ENCODE measurements around the gene LYRM7.

Gene LYRM7

DNA sequence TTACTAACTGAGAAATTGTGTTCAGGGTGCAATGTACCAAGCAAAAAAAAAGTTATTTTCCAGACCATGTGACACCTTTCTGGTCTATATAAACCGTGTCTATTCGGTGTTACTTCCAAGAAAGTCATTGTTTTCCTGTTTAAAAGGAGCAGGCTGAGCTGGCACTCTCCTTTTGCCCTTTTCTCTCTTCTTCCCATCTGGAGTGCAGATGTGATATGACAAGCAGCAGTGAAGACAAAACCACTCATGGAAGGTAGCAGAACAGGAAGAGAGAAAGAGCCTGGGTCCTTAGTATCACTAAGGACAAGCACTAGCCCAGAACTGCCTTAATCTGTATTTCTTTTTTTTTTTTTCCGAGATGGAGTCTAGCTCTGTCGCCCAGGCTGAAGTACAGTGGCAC is 25.6 kb downstream of the LYRM7 start:
- Histone ChIP-seq H3K4me3 (ENCODE audit: low read depth, low read length) (no peak overlapping the region), H3K36me3 (ENCODE audit: control insufficient read depth in 2 of 2, insufficient read depth in 1 of 2, low read length in 2 of 2) (no peaks in the 10 kb centered on the region; a peak in 1 of 3 replicates), H3K4me1 (ENCODE audit: control insufficient read depth, insufficient read depth, low read length) (no peaks in the 10 kb centered on the region), H3K27ac (ENCODE audit: extremely low read depth, low read depth, low read length) (no peak overlapping the region), H3K9me3 (ENCODE audit: control insufficient read depth, insufficient read depth, low read depth, low read length) (no peaks in the 10 kb centered on the region)
- no peak for TF ChIP-seq ZNF514 (tag by site-specific recombination; IDR thresholded peaks at IDR 0.05)
- POLR2A ChIA-PET: no interaction called here
- CTCF ChIA-PET: interaction anchor here (0.6 kb wide), 1 partner anchor 216 kb away, joined by 4 read pairs; no protein-coding TSS in a partner anchor

DNA sequence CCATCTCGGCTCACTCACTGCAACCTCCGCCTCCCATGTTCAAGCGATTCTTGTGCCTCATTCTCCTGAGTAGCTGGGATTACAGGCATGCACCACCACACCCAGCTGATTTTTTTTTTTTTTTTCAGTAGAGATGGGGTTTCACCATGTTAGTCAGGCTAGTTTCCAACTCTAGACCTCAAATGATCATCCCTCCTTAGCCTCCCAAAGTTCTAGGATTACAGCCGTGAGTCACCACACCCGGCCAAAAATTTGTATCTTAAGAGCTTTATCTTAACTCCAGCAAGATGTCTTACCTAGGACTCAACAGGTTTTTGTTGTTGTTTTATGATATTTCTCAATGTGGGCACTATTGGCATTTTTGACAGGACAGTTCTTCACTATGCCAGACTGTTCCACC is 27.9 kb downstream of the LYRM7 start:
- Histone ChIP-seq H3K4me3 (ENCODE audit: low read depth, low read length) (no peak overlapping the region), H3K9me3 (ENCODE audit: control insufficient read depth, insufficient read depth, low read depth, low read length) (no peaks in the 10 kb centered on the region), H3K36me3 (ENCODE audit: control insufficient read depth in 2 of 2, insufficient read depth in 1 of 2, low read length in 2 of 2) (peaks cover 0 to 3% of the 10 kb centered on the region in 2 experiments; a peak in 1 of 3 replicates), H3K27ac (ENCODE audit: extremely low read depth, low read depth, low read length) (no peak overlapping the region), H3K4me1 (ENCODE audit: control insufficient read depth, insufficient read depth, low read length) (no peaks in the 10 kb centered on the region)
- TF ChIP-seq, protein P1, sequence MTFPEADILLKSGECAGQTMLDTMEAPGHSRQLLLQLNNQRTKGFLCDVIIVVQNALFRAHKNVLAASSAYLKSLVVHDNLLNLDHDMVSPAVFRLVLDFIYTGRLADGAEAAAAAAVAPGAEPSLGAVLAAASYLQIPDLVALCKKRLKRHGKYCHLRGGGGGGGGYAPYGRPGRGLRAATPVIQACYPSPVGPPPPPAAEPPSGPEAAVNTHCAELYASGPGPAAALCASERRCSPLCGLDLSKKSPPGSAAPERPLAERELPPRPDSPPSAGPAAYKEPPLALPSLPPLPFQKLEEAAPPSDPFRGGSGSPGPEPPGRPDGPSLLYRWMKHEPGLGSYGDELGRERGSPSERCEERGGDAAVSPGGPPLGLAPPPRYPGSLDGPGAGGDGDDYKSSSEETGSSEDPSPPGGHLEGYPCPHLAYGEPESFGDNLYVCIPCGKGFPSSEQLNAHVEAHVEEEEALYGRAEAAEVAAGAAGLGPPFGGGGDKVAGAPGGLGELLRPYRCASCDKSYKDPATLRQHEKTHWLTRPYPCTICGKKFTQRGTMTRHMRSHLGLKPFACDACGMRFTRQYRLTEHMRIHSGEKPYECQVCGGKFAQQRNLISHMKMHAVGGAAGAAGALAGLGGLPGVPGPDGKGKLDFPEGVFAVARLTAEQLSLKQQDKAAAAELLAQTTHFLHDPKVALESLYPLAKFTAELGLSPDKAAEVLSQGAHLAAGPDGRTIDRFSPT (tag by site-specific recombination; IDR thresholded peaks at IDR 0.05): peak; percentile 16; the same call in 1 of the 2 replicates
- TF ChIP-seq SCRT2 (tag by site-specific recombination; IDR thresholded peaks at IDR 0.05) (peak; percentile 56), YY1 (tag by site-specific recombination; IDR thresholded peaks at IDR 0.05) (no peak)
- TF ChIP-seq, protein P2, sequence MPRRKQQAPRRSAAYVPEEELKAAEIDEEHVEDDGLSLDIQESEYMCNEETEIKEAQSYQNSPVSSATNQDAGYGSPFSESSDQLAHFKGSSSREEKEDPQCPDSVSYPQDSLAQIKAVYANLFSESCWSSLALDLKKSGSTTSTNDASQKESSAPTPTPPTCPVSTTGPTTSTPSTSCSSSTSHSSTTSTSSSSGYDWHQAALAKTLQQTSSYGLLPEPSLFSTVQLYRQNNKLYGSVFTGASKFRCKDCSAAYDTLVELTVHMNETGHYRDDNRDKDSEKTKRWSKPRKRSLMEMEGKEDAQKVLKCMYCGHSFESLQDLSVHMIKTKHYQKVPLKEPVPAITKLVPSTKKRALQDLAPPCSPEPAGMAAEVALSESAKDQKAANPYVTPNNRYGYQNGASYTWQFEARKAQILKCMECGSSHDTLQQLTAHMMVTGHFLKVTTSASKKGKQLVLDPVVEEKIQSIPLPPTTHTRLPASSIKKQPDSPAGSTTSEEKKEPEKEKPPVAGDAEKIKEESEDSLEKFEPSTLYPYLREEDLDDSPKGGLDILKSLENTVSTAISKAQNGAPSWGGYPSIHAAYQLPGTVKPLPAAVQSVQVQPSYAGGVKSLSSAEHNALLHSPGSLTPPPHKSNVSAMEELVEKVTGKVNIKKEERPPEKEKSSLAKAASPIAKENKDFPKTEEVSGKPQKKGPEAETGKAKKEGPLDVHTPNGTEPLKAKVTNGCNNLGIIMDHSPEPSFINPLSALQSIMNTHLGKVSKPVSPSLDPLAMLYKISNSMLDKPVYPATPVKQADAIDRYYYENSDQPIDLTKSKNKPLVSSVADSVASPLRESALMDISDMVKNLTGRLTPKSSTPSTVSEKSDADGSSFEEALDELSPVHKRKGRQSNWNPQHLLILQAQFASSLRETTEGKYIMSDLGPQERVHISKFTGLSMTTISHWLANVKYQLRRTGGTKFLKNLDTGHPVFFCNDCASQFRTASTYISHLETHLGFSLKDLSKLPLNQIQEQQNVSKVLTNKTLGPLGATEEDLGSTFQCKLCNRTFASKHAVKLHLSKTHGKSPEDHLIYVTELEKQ (tag by site-specific recombination; IDR thresholded peaks at IDR 0.05; ENCODE audit: borderline replicate concordance): no peak
- ChIA-PET POLR2A (no interaction called here), CTCF (interaction anchor here (0.6 kb wide), 2 partner anchors 14 to 1407 kb away, joined by 3 to 6 read pairs; no protein-coding TSS in a partner anchor)

DNA sequence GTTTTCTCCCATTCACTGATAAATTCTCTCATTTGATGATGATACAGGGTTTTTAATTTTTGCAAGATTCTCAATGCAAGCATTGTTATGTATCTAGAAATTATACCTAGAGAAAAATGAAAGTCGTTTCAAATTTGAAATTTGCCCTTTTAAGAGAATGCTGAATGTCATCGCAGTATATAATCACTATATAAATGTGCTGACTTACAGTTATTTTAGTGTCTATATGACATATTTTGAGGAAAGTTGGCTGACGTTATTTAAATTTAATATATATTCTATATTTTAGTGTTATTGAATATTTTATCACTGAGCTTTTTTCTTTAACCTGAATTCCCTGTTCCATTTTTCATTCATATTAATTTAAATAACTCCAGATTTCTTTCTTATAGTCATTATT is 29.8 kb downstream of the LYRM7 start:
- TF ChIP-seq ZNF274 (IDR thresholded peaks at IDR 0.05; ENCODE audit: low read length) (no peak), ZNF274 (tag by site-specific recombination; IDR thresholded peaks at IDR 0.05; ENCODE audit: borderline replicate concordance) (no peak), ZNF19 (tag by site-specific recombination; IDR thresholded peaks at IDR 0.05; ENCODE audit: low read depth) (no peak), ZNF624 (tag by site-specific recombination; IDR thresholded peaks at IDR 0.05) (no peak), ZNF600 (tag by site-specific recombination; IDR thresholded peaks at IDR 0.05) (no peak), ZFP3 (tag by site-specific recombination; IDR thresholded peaks at IDR 0.05; ENCODE audit: low read depth) (no peak), ZNF221 (tag by site-specific recombination; IDR thresholded peaks at IDR 0.05; ENCODE audit: borderline replicate concordance) (no peak), GLI2 (tag by site-specific recombination; IDR thresholded peaks at IDR 0.05; ENCODE audit: borderline replicate concordance, low read depth) (no peak), ZBTB20 (tag by site-specific recombination; IDR thresholded peaks at IDR 0.05) (no peak), ZBTB1 (tag by site-specific recombination; IDR thresholded peaks at IDR 0.05) (no peak), FEZF1 (tag by site-specific recombination; IDR thresholded peaks at IDR 0.05) (no peak), HOXD13 (CRISPR knock-in tag; IDR thresholded peaks at IDR 0.05; ENCODE audit: borderline replicate concordance) (no peak), REPIN1 (tag by site-specific recombination; IDR thresholded peaks at IDR 0.05; ENCODE audit: low read depth) (no peak)
- TF ChIP-seq, protein P3, sequence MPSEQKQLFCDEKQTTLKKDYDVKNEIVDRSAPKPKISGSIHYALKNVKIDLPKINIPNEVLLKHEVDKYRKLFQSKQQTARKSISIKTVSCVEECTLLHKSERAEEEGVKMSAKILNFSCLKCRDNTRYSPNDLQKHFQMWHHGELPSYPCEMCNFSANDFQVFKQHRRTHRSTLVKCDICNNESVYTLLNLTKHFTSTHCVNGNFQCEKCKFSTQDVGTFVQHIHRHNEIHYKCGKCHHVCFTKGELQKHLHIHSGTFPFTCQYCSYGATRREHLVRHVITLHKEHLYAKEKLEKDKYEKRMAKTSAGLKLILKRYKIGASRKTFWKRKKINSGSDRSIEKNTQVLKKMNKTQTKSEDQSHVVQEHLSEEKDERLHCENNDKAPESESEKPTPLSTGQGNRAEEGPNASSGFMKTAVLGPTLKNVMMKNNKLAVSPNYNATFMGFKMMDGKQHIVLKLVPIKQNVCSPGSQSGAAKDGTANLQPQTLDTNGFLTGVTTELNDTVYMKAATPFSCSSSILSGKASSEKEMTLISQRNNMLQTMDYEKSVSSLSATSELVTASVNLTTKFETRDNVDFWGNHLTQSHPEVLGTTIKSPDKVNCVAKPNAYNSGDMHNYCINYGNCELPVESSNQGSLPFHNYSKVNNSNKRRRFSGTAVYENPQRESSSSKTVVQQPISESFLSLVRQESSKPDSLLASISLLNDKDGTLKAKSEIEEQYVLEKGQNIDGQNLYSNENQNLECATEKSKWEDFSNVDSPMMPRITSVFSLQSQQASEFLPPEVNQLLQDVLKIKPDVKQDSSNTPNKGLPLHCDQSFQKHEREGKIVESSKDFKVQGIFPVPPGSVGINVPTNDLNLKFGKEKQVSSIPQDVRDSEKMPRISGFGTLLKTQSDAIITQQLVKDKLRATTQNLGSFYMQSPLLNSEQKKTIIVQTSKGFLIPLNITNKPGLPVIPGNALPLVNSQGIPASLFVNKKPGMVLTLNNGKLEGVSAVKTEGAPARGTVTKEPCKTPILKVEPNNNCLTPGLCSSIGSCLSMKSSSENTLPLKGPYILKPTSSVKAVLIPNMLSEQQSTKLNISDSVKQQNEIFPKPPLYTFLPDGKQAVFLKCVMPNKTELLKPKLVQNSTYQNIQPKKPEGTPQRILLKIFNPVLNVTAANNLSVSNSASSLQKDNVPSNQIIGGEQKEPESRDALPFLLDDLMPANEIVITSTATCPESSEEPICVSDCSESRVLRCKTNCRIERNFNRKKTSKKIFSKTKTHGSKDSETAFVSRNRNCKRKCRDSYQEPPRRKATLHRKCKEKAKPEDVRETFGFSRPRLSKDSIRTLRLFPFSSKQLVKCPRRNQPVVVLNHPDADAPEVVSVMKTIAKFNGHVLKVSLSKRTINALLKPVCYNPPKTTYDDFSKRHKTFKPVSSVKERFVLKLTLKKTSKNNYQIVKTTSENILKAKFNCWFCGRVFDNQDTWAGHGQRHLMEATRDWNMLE (tag by site-specific recombination; conservative IDR thresholded peaks at IDR 0.05; ENCODE audit: low read depth): no peak
- TF ChIP-seq, protein P4, sequence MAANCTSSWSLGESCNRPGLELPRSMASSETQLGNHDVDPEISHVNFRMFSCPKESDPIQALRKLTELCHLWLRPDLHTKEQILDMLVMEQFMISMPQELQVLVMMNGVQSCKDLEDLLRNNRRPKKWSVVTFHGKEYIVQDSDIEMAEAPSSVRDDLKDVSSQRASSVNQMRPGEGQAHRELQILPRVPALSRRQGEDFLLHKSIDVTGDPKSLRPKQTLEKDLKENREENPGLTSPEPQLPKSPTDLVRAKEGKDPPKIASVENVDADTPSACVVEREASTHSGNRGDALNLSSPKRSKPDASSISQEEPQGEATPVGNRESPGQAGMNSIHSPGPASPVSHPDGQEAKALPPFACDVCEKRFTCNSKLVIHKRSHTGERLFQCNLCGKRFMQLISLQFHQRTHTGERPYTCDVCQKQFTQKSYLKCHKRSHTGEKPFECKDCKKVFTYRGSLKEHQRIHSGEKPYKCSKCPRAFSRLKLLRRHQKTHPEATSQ (tag by site-specific recombination; IDR thresholded peaks at IDR 0.05): no peak
- H3K27ac ChIP-seq (ENCODE audit: extremely low read depth, low read depth, low read length): no peak overlapping the region
- CTCF ChIA-PET: no interaction called here
- H3K36me3 ChIP-seq (ENCODE audit: control insufficient read depth in 2 of 2, insufficient read depth in 1 of 2, low read length in 2 of 2): peaks cover 0 to 3% of the 10 kb centered on the region in 2 experiments; a peak in 1 of 3 replicates
- no peak overlapping the region for H3K4me3 ChIP-seq (ENCODE audit: low read depth, low read length)
- H3K4me1 ChIP-seq (ENCODE audit: control insufficient read depth, insufficient read depth, low read length): no peaks in the 10 kb centered on the region
- POLR2A ChIA-PET: no interaction called here
- H3K9me3 ChIP-seq (ENCODE audit: control insufficient read depth, insufficient read depth, low read depth, low read length): no peaks in the 10 kb centered on the region
